ENCODE measurements around the gene ACKR3.

ACKR3 gene

DNA sequence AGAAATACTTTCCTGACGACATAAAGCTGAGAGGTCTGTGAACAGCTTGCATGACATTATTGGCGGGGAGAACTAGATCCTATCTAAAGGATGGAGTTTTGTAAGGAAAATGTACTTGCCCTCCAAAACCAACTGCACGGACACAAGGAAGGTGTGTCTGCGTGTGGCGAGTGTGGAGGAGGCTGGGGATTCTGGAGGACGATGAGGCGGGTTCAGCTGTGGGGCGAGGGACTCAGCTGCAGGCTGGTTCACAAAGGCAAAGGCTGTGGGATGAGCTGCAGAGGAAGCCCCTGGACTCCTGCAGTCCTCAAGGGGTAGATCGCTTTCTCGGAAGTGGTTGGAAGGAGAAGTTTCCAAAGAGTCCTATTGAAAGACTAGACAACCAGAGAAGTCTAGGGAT, 48.2 kb downstream of the ACKR3 start:
- Histone ChIP-seq H3K27ac (ENCODE audit: low read depth, low read length) (no peak overlapping the region), H3K27me3 (ENCODE audit: control insufficient read depth in 1 of 2, insufficient read depth in 2 of 2, low read length in 2 of 2) (no peaks in the 10 kb centered on the region), H3K9ac (ENCODE audit: low read length) (no peak overlapping the region), H3K9me3 (ENCODE audit: low read length) (no peaks in the 10 kb centered on the region), H3K4me3 (ENCODE audit: low read depth in 1 of 2, low read length in 2 of 2) (no peak overlapping the region), H3K4me1 (ENCODE audit: insufficient read depth, low read length) (no peaks in the 10 kb centered on the region), H3K36me3 (ENCODE audit: insufficient read depth, low read length) (no peaks in the 10 kb centered on the region)

DNA sequence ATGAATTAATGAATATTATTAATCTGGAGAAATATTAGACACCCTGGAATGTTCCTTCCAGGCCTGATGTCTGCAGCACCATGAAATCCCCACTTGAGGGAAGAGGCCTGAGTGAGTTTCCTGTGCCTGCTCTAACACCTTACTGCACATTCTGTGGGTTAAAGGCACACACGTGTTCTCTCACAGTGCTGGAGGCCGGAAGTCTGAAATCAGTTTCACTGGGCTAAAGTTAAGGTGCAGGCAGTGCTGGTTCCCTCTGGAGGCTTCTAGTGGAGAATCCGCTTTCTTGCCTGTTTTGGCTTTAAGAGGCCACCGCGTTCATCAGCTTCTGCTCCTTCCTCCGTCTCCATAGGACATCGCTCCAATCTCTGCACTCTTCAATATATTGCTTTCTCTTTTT, 48.7 kb downstream of the ACKR3 start:
- H3K9me3 ChIP-seq (ENCODE audit: low read length) = no peaks in the 10 kb centered on the region
- no peaks in the 10 kb centered on the region for H3K4me1 ChIP-seq (ENCODE audit: insufficient read depth, low read length)
- H3K9ac ChIP-seq (ENCODE audit: low read length) = no peak overlapping the region
- no peak overlapping the region for H3K27ac ChIP-seq (ENCODE audit: low read depth, low read length)
- no peak overlapping the region for H3K4me3 ChIP-seq (ENCODE audit: low read depth in 1 of 2, low read length in 2 of 2)
- H3K27me3 ChIP-seq (ENCODE audit: control insufficient read depth in 1 of 2, insufficient read depth in 2 of 2, low read length in 2 of 2) = no peaks in the 10 kb centered on the region
- no peaks in the 10 kb centered on the region for H3K36me3 ChIP-seq (ENCODE audit: insufficient read depth, low read length)

GRCh38 chr2:236619910-236620612, 50.4 kb downstream of the ACKR3 start:
- H3K4me3 ChIP-seq (ENCODE audit: low read depth in 1 of 2, low read length in 2 of 2) = no peak overlapping the region
- H3K27ac ChIP-seq (ENCODE audit: low read depth, low read length) = no peak overlapping the region
- no peaks in the 10 kb centered on the region for H3K9me3 ChIP-seq (ENCODE audit: low read length)
- H3K9ac ChIP-seq (ENCODE audit: low read length) = no peak overlapping the region
- H3K36me3 ChIP-seq (ENCODE audit: insufficient read depth, low read length) = no peaks in the 10 kb centered on the region
- H3K4me1 ChIP-seq (ENCODE audit: insufficient read depth, low read length) = no peaks in the 10 kb centered on the region
- no peaks in the 10 kb centered on the region for H3K27me3 ChIP-seq (ENCODE audit: control insufficient read depth in 1 of 2, insufficient read depth in 2 of 2, low read length in 2 of 2)

GRCh38 chr2:236621786-236622185, 52.2 kb downstream of the ACKR3 start:
- Histone ChIP-seq H3K9me3 (ENCODE audit: low read length) (no peaks in the 10 kb centered on the region), H3K4me3 (ENCODE audit: low read depth in 1 of 2, low read length in 2 of 2) (no peak overlapping the region), H3K27me3 (ENCODE audit: control insufficient read depth in 1 of 2, insufficient read depth in 2 of 2, low read length in 2 of 2) (no peaks in the 10 kb centered on the region), H3K4me1 (ENCODE audit: insufficient read depth, low read length) (no peaks in the 10 kb centered on the region), H3K36me3 (ENCODE audit: insufficient read depth, low read length) (no peaks in the 10 kb centered on the region), H3K9ac (ENCODE audit: low read length) (no peak overlapping the region), H3K27ac (ENCODE audit: low read depth, low read length) (no peak overlapping the region)

- no peak overlapping the region for H3K4me3 ChIP-seq (ENCODE audit: low read depth in 1 of 2, low read length in 2 of 2)
- H3K9ac ChIP-seq (ENCODE audit: low read length) = no peak overlapping the region
- no peaks in the 10 kb centered on the region for H3K9me3 ChIP-seq (ENCODE audit: low read length)
- no peaks in the 10 kb centered on the region for H3K27me3 ChIP-seq (ENCODE audit: control insufficient read depth in 1 of 2, insufficient read depth in 2 of 2, low read length in 2 of 2)
- no peaks in the 10 kb centered on the region for H3K36me3 ChIP-seq (ENCODE audit: insufficient read depth, low read length)
- no peak overlapping the region for H3K27ac ChIP-seq (ENCODE audit: low read depth, low read length)
- no peaks in the 10 kb centered on the region for H3K4me1 ChIP-seq (ENCODE audit: insufficient read depth, low read length)
Measured at GRCh38 chr2:236622201-236622600, 52.6 kb downstream of the ACKR3 start.

GRCh38 chr2:236622660-236623059, 53.0 kb downstream of the ACKR3 start:
- Histone ChIP-seq H3K4me1 (ENCODE audit: insufficient read depth, low read length) (no peaks in the 10 kb centered on the region), H3K9me3 (ENCODE audit: low read length) (no peaks in the 10 kb centered on the region), H3K27ac (ENCODE audit: low read depth, low read length) (no peak overlapping the region), H3K36me3 (ENCODE audit: insufficient read depth, low read length) (no peaks in the 10 kb centered on the region), H3K27me3 (ENCODE audit: control insufficient read depth in 1 of 2, insufficient read depth in 2 of 2, low read length in 2 of 2) (no peaks in the 10 kb centered on the region), H3K4me3 (ENCODE audit: low read depth in 1 of 2, low read length in 2 of 2) (no peak overlapping the region), H3K9ac (ENCODE audit: low read length) (no peak overlapping the region)

- Histone ChIP-seq H3K9me3 (ENCODE audit: low read length) (no peaks in the 10 kb centered on the region), H3K27ac (ENCODE audit: low read depth, low read length) (no peak overlapping the region), H3K36me3 (ENCODE audit: insufficient read depth, low read length) (no peaks in the 10 kb centered on the region), H3K4me1 (ENCODE audit: insufficient read depth, low read length) (no peaks in the 10 kb centered on the region), H3K27me3 (ENCODE audit: control insufficient read depth in 1 of 2, insufficient read depth in 2 of 2, low read length in 2 of 2) (no peaks in the 10 kb centered on the region), H3K9ac (ENCODE audit: low read length) (no peak overlapping the region), H3K4me3 (ENCODE audit: low read depth in 1 of 2, low read length in 2 of 2) (no peak overlapping the region)
Measured at GRCh38 chr2:236623816-236624215, 54.2 kb downstream of the ACKR3 start.

DNA sequence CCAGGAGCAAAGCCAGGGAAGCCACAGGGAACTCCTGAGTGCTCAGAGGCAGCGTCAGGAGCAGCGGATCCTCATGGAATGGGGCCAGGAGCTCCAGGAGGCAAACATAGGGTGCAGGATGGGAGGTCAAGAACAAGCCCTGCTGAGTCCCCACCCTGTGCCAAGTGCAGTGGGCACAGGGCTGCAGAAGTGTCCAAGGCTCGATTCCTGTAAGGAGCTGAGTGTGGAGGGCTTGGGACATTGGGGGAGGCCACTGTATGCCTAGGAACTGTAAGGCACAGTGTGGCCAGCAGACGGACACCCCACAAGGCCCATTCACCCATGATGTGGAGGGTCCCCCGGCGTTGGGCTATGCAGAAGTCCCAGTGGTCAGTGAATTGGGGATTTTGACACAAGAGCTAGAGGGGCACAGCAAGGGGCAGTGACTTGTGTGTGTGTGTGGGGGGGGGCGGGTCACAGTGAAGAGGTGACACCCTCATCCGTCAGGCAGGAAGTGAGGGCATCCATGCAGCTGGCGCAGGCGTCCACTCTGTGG, 55.6 kb downstream of the ACKR3 start:
- Histone ChIP-seq H3K27me3 (ENCODE audit: control insufficient read depth in 1 of 2, insufficient read depth in 2 of 2, low read length in 2 of 2) (no peaks in the 10 kb centered on the region), H3K9ac (ENCODE audit: low read length) (no peak overlapping the region), H3K4me1 (ENCODE audit: insufficient read depth, low read length) (peaks cover 4% of the 10 kb centered on the region), H3K27ac (ENCODE audit: low read depth, low read length) (no peak overlapping the region), H3K4me3 (ENCODE audit: low read depth in 1 of 2, low read length in 2 of 2) (no peak overlapping the region), H3K36me3 (ENCODE audit: insufficient read depth, low read length) (no peaks in the 10 kb centered on the region), H3K9me3 (ENCODE audit: low read length) (no peaks in the 10 kb centered on the region)

DNA sequence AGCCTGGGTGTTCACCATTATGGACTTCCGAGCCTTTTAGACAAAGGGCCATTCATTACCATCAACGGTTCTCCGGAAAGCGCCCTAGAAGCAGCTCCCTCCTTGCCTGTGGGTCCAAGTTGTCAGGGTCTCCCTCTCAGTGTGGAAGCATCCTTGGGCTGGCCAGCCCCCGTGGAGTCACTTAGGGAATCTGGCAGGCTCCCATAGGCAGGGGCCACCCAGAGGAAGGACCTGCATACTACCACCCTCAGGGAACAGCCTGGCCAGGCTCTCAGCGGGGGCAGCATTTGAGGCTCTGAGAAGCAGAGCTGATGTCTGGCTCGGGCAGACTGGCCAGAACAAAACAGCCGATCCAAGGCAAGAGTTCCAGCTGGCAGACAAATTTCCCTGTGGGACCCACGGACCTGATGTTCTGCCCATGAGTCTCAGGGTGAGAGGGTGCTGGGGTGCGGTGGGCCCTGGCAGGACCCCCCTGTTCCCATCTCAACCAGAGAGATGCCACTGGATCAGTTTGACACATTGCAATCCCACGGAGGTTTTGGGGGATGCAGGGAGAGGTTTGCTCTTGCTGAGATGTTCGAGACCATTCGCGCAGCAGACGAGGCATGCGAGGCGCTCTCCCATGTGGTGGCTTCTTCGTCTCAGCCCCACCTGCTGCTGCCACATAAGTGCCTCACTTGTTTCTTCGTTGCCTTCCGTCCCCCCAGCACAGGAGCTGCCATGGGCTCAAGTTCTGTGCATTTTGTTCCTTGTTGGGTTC, 56.9 kb downstream of the ACKR3 start:
- Histone ChIP-seq H3K27ac (ENCODE audit: low read depth, low read length) (no peak overlapping the region), H3K4me1 (ENCODE audit: insufficient read depth, low read length) (peaks cover 8% of the 10 kb centered on the region), H3K9ac (ENCODE audit: low read length) (no peak overlapping the region), H3K9me3 (ENCODE audit: low read length) (no peaks in the 10 kb centered on the region), H3K27me3 (ENCODE audit: control insufficient read depth in 1 of 2, insufficient read depth in 2 of 2, low read length in 2 of 2) (no peaks in the 10 kb centered on the region), H3K36me3 (ENCODE audit: insufficient read depth, low read length) (no peaks in the 10 kb centered on the region), H3K4me3 (ENCODE audit: low read depth in 1 of 2, low read length in 2 of 2) (no peak overlapping the region)

DNA sequence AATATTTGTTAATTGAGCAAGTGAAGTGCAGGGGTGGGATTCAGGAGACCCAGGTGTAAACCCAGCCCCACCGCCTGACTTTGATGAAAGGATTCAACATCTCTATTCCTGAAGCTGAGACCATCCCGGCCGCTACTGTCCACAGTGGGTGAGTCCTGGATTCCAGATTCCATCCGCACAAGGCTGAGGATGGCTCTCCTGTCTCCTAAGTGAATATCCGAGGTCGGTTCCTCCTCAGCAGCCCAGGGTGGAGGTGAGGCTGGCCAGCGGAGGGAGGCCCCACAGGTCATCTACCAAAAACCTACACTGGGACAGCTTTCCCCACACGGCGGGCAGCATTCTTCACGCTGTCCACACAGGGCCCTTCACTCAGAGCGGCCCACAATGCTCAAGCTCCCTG, 57.6 kb downstream of the ACKR3 start:
- Histone ChIP-seq H3K9me3 (ENCODE audit: low read length) (no peaks in the 10 kb centered on the region), H3K27me3 (ENCODE audit: control insufficient read depth in 1 of 2, insufficient read depth in 2 of 2, low read length in 2 of 2) (no peaks in the 10 kb centered on the region), H3K4me3 (ENCODE audit: low read depth in 1 of 2, low read length in 2 of 2) (no peak overlapping the region), H3K9ac (ENCODE audit: low read length) (no peak overlapping the region), H3K36me3 (ENCODE audit: insufficient read depth, low read length) (no peaks in the 10 kb centered on the region), H3K4me1 (ENCODE audit: insufficient read depth, low read length) (peaks cover 12% of the 10 kb centered on the region), H3K27ac (ENCODE audit: low read depth, low read length) (no peak overlapping the region)

- no peaks in the 10 kb centered on the region for H3K27me3 ChIP-seq (ENCODE audit: control insufficient read depth in 1 of 2, insufficient read depth in 2 of 2, low read length in 2 of 2)
- peaks cover 12% of the 10 kb centered on the region for H3K4me1 ChIP-seq (ENCODE audit: insufficient read depth, low read length)
- H3K9ac ChIP-seq (ENCODE audit: low read length) = no peak overlapping the region
- no peaks in the 10 kb centered on the region for H3K9me3 ChIP-seq (ENCODE audit: low read length)
- H3K4me3 ChIP-seq (ENCODE audit: low read depth in 1 of 2, low read length in 2 of 2) = no peak overlapping the region
- no peak overlapping the region for H3K27ac ChIP-seq (ENCODE audit: low read depth, low read length)
- no peaks in the 10 kb centered on the region for H3K36me3 ChIP-seq (ENCODE audit: insufficient read depth, low read length)
Measured at GRCh38 chr2:236627841-236628240, 58.2 kb downstream of the ACKR3 start.

All from muscle layer of colon (tissue), 2 donors.